HepG2 (cell line): ENCODE results near the gene TMEM81. TPM values are rescaled to one million over a fixed set of nuclear protein-coding genes. Genes with fewer than 3 reads are reported as not detected.

ENCODE experiments used
- ATAC-seq: fragments of 200-7000 bp; cut with Tn5 transposase; 3 replicates; pipeline ENCODE4 v1.9.1; 2020; ENCODE audit warnings: mild to moderate bottlenecking, moderate library complexity
- BruUV-seq: library from RNA; stranded (reverse); fragments of 400-500 nt; replicated peaks from 2 replicates; lab custom pipeline; 2021; lab: Mats Ljungman, UMichigan
- CTCF ChIA-PET: fragments of 300-600 bp; formaldehyde crosslinking; extraction: SDS; loops from one replicate; lab custom pipeline; 2021; ENCODE audit warnings: low total read pairs, inconsistent platforms, low intra/inter-chr PET ratio; lab: Yijun Ruan, JAX
- POLR2A ChIA-PET: fragments of 350-600 bp; sonication (Branson Sonifier 250); formaldehyde crosslinking; loops from one replicate; lab custom pipeline; 2020; ENCODE audit warnings: antibody characterized with exemption, inconsistent platforms; lab: Yijun Ruan, JAX
- DNase-seq: peaks from one replicate; pipeline ENCODE4 v3.0.0-alpha.2; 2015; ENCODE audit warnings: low spot score
- FAIRE-seq: peaks from 3 replicates; lab custom pipeline; 2011; peaks lifted over from hg19 to GRCh38; lab: Jason Lieb, UNC
- H2AFZ ChIP-seq: one replicate; pipeline ENCODE4 v1.6.1; 2011; ENCODE audit warnings: low read length, inconsistent platforms
- H3K27ac ChIP-seq: fragments of 300-600 bp; 3 replicates; pipeline ENCODE4 v1.8.0; 2011; ENCODE audit warnings: mixed run types, mild to moderate bottlenecking, mixed read lengths, low read length, inconsistent platforms; ENCODE audit not compliant: insufficient read depth; ENCODE audit errors: extremely low read length
- H3K27me3 ChIP-seq, 2 experiments: fragments of 200-600 bp in 1 of 2; 2 replicates in 1 of 2; 3 replicates in 1 of 2; pipeline versions ENCODE4 v1.6.0 to v1.8.0; 2011; ENCODE audit warnings: low read length in 2 of 2, mild to moderate bottlenecking in 2 of 2, moderate library complexity in 2 of 2, inconsistent platforms in 1 of 2; ENCODE audit not compliant: insufficient read depth in 2 of 2, control insufficient read depth in 1 of 2
- H3K36me3 ChIP-seq, 2 experiments: fragments of 200-600 bp in 1 of 2; replicated peaks in 1 of 2; 2 replicates in 1 of 2; 3 replicates in 1 of 2; pipeline versions ENCODE4 v1.5.1 to v1.8.0; 2011; ENCODE audit warnings: low read length in 2 of 2, inconsistent platforms in 1 of 2; ENCODE audit not compliant: insufficient read depth in 2 of 2, control insufficient read depth in 1 of 2
- H3K4me1 ChIP-seq: 2 replicates; pipeline ENCODE4 v1.5.1; 2012; ENCODE audit warnings: low read length, inconsistent platforms; ENCODE audit not compliant: insufficient read depth
- H3K4me2 ChIP-seq: 2 replicates; pipeline ENCODE4 v1.6.0; 2011; ENCODE audit warnings: low read depth, low read length, inconsistent platforms
- H3K4me3 ChIP-seq, 3 experiments: fragments of 200-600 bp in 1 of 3; sonication (generic), shearing (Covaris generic) in 1 of 3; replicated peaks in 1 of 3; 2 replicates each; pipeline ENCODE4 v1.5.1; 2011 to 2016; ENCODE audit warnings: low read length in 3 of 3, inconsistent platforms in 2 of 3, low read depth in 2 of 3, mild to moderate bottlenecking in 2 of 3, control low read depth in 1 of 3, mixed read lengths in 1 of 3; ENCODE audit not compliant: insufficient read depth in 1 of 3
- H3K79me2 ChIP-seq: one replicate; pipeline ENCODE4 v1.6.1; 2011; ENCODE audit warnings: low read length, inconsistent platforms; ENCODE audit not compliant: insufficient read depth
- H3K9ac ChIP-seq: 2 replicates; pipeline ENCODE4 v1.6.0; 2011; ENCODE audit warnings: mild to moderate bottlenecking, low read depth, low read length, inconsistent platforms; ENCODE audit not compliant: insufficient read depth
- H3K9me3 ChIP-seq: 2 replicates; pipeline ENCODE4 v1.5.1; 2012; ENCODE audit warnings: mild to moderate bottlenecking, low read length
- H4K20me1 ChIP-seq: 2 replicates; pipeline ENCODE4 v1.6.0; 2011; ENCODE audit warnings: inconsistent platforms, mild to moderate bottlenecking, low read length, moderate library complexity; ENCODE audit not compliant: insufficient read depth
- DNMT3B ChIP-seq: conservative IDR thresholded peaks from 2 replicates; pipeline ENCODE4 v1.6.1; 2016; ENCODE audit warnings: missing biosample characterization, control low read depth
- GATAD2A ChIP-seq: IDR thresholded peaks from 2 replicates; pipeline ENCODE4 v1.6.1; 2016
- GTF2F1 ChIP-seq: fragments of 150-350 bp; IDR thresholded peaks from 2 replicates; pipeline ENCODE4 v1.6.1; 2014; ENCODE audit warnings: low read length
- KDM1A ChIP-seq: IDR thresholded peaks from 2 replicates; pipeline ENCODE4 v1.6.1; 2016; ENCODE audit warnings: missing compliant biosample characterization
- MBNL3 ChIP-seq: fragments of 250-450 bp; sonication (Bioruptor Pico); conservative IDR thresholded peaks from 2 replicates; pipeline ENCODE4 v1.8.0; 2022; ENCODE audit warnings: mild to moderate bottlenecking, inconsistent platforms
- MXI1 ChIP-seq: IDR thresholded peaks from 3 replicates; pipeline ENCODE4 v1.6.1; 2012; ENCODE audit warnings: low read depth, low read length, inconsistent platforms, borderline replicate concordance
- NCOA2 ChIP-seq: sonication (generic); formaldehyde crosslinking; IDR thresholded peaks from 2 replicates; pipeline ENCODE4 v1.8.0; 2022; ENCODE audit warnings: inconsistent platforms
- RORA ChIP-seq: sonication (generic); formaldehyde crosslinking; IDR thresholded peaks from 2 replicates; pipeline ENCODE4 v1.5.0; 2020; ENCODE audit warnings: mild to moderate bottlenecking, missing genetic modification reagents, moderate library complexity
- TBP ChIP-seq: sonication (generic); formaldehyde crosslinking; IDR thresholded peaks from 2 replicates; pipeline ENCODE4 v1.5.0; 2020; ENCODE audit warnings: missing genetic modification reagents
- WIZ ChIP-seq: sonication (generic); formaldehyde crosslinking; IDR thresholded peaks from 2 replicates; pipeline ENCODE4 v1.5.1; 2020; ENCODE audit warnings: mild to moderate bottlenecking, missing genetic modification reagents
- ZBTB20 ChIP-seq: sonication (generic); formaldehyde crosslinking; IDR thresholded peaks from 2 replicates; pipeline ENCODE4 v1.8.1; 2023; ENCODE audit warnings: missing genetic modification reagents, low read depth, mild to moderate bottlenecking, borderline replicate concordance
- ZFP62 ChIP-seq: sonication (generic); formaldehyde crosslinking; IDR thresholded peaks from 2 replicates; pipeline ENCODE4 v1.4.0; 2020; ENCODE audit warnings: missing genetic modification reagents
- ZNF34 ChIP-seq: sonication (generic); formaldehyde crosslinking; IDR thresholded peaks from 2 replicates; pipeline ENCODE4 v1.4.0; 2020; ENCODE audit warnings: mild to moderate bottlenecking, missing genetic modification reagents, borderline replicate concordance
- ZNF430 ChIP-seq: sonication (generic); formaldehyde crosslinking; IDR thresholded peaks from 2 replicates; pipeline ENCODE4 v1.9.0; 2021; ENCODE audit warnings: mild to moderate bottlenecking, missing genetic modification reagents
- ZNF460 ChIP-seq: sonication (generic); formaldehyde crosslinking; IDR thresholded peaks from 2 replicates; pipeline ENCODE4 v1.5.1; 2020; ENCODE audit warnings: missing genetic modification reagents, mild to moderate bottlenecking, borderline replicate concordance
- ZNF569 ChIP-seq: sonication (generic); formaldehyde crosslinking; IDR thresholded peaks from 2 replicates; pipeline ENCODE4 v1.5.0; 2020; ENCODE audit warnings: mild to moderate bottlenecking, missing genetic modification reagents, moderate library complexity, borderline replicate concordance
- ZNF672 ChIP-seq: sonication (generic); formaldehyde crosslinking; IDR thresholded peaks from 2 replicates; pipeline ENCODE4 v1.8.1; 2022; ENCODE audit warnings: missing genetic modification reagents
- WGBS: methylation state at CpG from one replicate; pipeline ENCODE4 v1.1.6; 2017; ENCODE audit warnings: low lambda C conversion rate; 5-methylcytosine and 5-hydroxymethylcytosine counted together
- in situ Hi-C: cut with HindIII; loops from 2 replicates; pipeline ENCODE4 v1.10.0; 2017; ENCODE audit warnings: low pct_unique_long_range_greater_than_20kb; ENCODE audit not compliant: extremely low pct_ligation_motif_present
- intact Hi-C: fragments of 100-400 bp; cut with micrococcal nuclease; formaldehyde crosslinking; loops from one replicate; pipeline ENCODE4 v1.10.0; 2022; ENCODE audit not compliant: unreplicated experiment
- polyA plus RNA-seq, 8 experiments: library from polyadenylated mRNA; depleted of rRNA in 3 of 8; stranded (reverse) in 7 of 8; unstranded in 1 of 8; fragments of >200 nt; fragmentation: Illumina TruSeq in 4 of 8; extraction: Trizol in 4 of 8; gene quantifications; 2 replicates each; pipeline versions ENCODE4 v1.2.1 to v1.2.3, GENCODE V29; 2011 to 2016; ENCODE audit warnings: low read depth in 4 of 8, missing spikeins in 1 of 8, mixed read lengths in 1 of 8; ENCODE audit not compliant: insufficient read depth in 1 of 8
- total RNA-seq, 5 experiments: library from RNA; depleted of rRNA; stranded (reverse); fragments of >200 nt; fragmentation: Illumina TruSeq; extraction: Trizol; gene quantifications; 2 replicates each; pipeline ENCODE4 v1.2.3, GENCODE V29; 2016; ENCODE audit warnings: low read depth in 1 of 5
- TF ChIP-seq, protein P1 (sequence below): sonication (generic); formaldehyde crosslinking; IDR thresholded peaks from 2 replicates; pipeline ENCODE4 v1.8.0; 2022; ENCODE audit warnings: low read depth, missing genetic modification reagents
- TF ChIP-seq, protein P2 (sequence below): sonication (generic); formaldehyde crosslinking; IDR thresholded peaks from 2 replicates; pipeline ENCODE4 v1.4.0; 2020; ENCODE audit warnings: missing genetic modification reagents, borderline replicate concordance
- TF ChIP-seq, protein P3 (sequence below): sonication (generic); formaldehyde crosslinking; IDR thresholded peaks from 2 replicates; pipeline ENCODE4 v1.4.0; 2020; ENCODE audit warnings: missing genetic modification reagents, mild to moderate bottlenecking, borderline replicate concordance
- TF ChIP-seq, protein P4 (sequence below): sonication (generic); formaldehyde crosslinking; IDR thresholded peaks from 2 replicates; pipeline ENCODE4 v1.4.0; 2020; ENCODE audit warnings: missing genetic modification reagents, low read depth, mild to moderate bottlenecking, borderline replicate concordance

The TMEM81 gene
- total and polyA plus RNA-seq, 2 of the 13 experiments (the other 11 are each of a cell fraction or from before 2014, with no cell fraction given): 1.1 TPM

DNA sequence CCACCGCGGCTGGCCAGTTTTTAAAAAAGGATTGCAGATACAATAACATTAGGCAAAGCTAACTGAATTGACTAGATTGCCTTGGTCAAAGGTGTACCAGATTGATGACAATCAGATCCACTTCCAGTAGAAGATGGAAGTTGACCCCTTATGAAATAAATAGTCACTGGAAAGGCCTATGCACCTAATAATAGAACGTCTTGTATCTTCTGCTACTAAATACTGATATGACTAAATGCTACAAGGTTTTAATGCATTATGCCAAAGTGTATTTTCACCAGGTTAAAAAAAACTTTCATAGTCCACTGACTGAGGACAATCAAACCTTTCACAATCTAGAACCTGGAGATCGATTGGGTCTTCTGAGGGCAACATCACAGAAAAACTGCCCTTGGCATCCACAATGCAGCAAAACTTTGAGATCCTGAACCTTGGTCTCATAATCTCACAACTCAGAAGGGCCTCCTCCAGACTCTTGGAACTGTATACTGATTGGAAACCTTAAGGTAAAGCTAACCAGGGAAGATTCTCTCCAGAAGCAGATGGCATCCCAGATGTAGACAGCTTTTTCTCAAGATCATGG, 45.3 kb upstream of the TMEM81 start:
- Histone ChIP-seq H3K27me3 (no peaks in the 10 kb centered on the region), H3K79me2 (no peaks in the 10 kb centered on the region), H4K20me1 (no peaks in the 10 kb centered on the region), H3K4me1 (peaks cover 13% of the 10 kb centered on the region), H3K36me3 (no peaks in the 10 kb centered on the region), H2AFZ (no peak overlapping the region), H3K4me3 (no peak overlapping the region), H3K9ac (no peak overlapping the region), H3K9me3 (no peaks in the 10 kb centered on the region), H3K4me2 (peak overlapping the region; percentile 27; the same call in 1 of the 2 replicates), H3K27ac (no peak overlapping the region)
- ATAC-seq (peak; percentile 52), FAIRE-seq (no peak), DNase-seq (no peak)
- intact Hi-C loops (no loop called here), in situ Hi-C loops (no loop called here)
- POLR2A ChIA-PET: no interaction called here
- no TSS peak for BruUV-seq
- WGBS: 9% methylated on average over 4 of the region's 4 CpGs
- CTCF ChIA-PET: no interaction called here
- TF ChIP-seq ZNF430: no peak
- no peak for TF ChIP-seq ZNF569 (CRISPR knock-in tag)
- no peak for TF ChIP-seq ZNF460
- TF ChIP-seq, protein P1, sequence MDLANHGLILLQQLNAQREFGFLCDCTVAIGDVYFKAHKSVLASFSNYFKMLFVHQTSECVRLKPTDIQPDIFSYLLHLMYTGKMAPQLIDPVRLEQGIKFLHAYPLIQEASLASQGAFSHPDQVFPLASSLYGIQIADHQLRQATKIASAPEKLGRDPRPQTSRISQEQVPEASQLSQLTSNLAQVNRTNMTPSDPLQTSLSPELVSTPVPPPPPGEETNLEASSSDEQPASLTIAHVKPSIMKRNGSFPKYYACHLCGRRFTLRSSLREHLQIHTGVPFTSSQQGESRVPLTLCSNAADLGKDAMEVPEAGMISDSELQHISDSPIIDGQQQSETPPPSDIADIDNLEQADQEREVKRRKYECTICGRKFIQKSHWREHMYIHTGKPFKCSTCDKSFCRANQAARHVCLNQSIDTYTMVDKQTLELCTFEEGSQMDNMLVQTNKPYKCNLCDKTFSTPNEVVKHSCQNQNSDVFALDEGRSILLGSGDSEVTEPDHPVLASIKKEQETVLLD (CRISPR knock-in tag): no peak
- TF ChIP-seq, protein P2, sequence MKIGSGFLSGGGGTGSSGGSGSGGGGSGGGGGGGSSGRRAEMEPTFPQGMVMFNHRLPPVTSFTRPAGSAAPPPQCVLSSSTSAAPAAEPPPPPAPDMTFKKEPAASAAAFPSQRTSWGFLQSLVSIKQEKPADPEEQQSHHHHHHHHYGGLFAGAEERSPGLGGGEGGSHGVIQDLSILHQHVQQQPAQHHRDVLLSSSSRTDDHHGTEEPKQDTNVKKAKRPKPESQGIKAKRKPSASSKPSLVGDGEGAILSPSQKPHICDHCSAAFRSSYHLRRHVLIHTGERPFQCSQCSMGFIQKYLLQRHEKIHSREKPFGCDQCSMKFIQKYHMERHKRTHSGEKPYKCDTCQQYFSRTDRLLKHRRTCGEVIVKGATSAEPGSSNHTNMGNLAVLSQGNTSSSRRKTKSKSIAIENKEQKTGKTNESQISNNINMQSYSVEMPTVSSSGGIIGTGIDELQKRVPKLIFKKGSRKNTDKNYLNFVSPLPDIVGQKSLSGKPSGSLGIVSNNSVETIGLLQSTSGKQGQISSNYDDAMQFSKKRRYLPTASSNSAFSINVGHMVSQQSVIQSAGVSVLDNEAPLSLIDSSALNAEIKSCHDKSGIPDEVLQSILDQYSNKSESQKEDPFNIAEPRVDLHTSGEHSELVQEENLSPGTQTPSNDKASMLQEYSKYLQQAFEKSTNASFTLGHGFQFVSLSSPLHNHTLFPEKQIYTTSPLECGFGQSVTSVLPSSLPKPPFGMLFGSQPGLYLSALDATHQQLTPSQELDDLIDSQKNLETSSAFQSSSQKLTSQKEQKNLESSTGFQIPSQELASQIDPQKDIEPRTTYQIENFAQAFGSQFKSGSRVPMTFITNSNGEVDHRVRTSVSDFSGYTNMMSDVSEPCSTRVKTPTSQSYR: no peak
- no peak for TF ChIP-seq RORA (CRISPR knock-in tag)
- TF ChIP-seq, protein P3, sequence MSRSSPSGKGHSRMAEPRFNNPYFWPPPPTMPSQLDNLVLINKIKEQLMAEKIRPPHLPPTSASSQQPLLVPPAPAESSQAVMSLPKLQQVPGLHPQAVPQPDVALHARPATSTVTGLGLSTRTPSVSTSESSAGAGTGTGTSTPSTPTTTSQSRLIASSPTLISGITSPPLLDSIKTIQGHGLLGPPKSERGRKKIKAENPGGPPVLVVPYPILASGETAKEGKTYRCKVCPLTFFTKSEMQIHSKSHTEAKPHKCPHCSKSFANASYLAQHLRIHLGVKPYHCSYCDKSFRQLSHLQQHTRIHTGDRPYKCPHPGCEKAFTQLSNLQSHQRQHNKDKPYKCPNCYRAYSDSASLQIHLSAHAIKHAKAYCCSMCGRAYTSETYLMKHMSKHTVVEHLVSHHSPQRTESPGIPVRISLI: 0 out of 2 replicates have a peak, but pooled peaks have one; percentile 21
- no peak for TF ChIP-seq WIZ (CRISPR knock-in tag)
- TF ChIP-seq KDM1A: no peak
- no peak for TF ChIP-seq GTF2F1
- TF ChIP-seq, protein P4, sequence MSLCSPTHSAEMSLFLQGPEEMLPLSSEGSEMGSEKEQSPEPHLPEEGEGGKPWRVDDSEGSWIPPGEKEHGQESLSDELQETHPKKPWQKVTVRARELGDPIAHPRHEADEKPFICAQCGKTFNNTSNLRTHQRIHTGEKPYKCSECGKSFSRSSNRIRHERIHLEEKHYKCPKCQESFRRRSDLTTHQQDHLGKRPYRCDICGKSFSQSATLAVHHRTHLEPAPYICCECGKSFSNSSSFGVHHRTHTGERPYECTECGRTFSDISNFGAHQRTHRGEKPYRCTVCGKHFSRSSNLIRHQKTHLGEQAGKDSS (CRISPR knock-in tag): no peak
- no peak for TF ChIP-seq MXI1
- TF ChIP-seq NCOA2 (CRISPR knock-in tag): no peak
- no peak for TF ChIP-seq ZNF34
- no peak for TF ChIP-seq ZNF672 (CRISPR knock-in tag)
- TF ChIP-seq GATAD2A (CRISPR knock-in tag): peak; percentile 64
- TF ChIP-seq TBP (CRISPR knock-in tag): no peak
- TF ChIP-seq DNMT3B (CRISPR knock-in tag): no peak
- no peak for TF ChIP-seq MBNL3
- TF ChIP-seq ZBTB20 (CRISPR knock-in tag): no peak
- no peak for TF ChIP-seq ZFP62
